ENCODE measurements around the gene NR3C1.

GRCh38 chr5:143329843-143330242 lies 73.6 kb downstream of the NR3C1 start:
- TF ChIP-seq CTCF (IDR thresholded peaks at IDR 0.05) (no peak), ZFX (IDR thresholded peaks at IDR 0.05; ENCODE audit: borderline replicate concordance) (no peak)

Data from 22Rv1 (cell line).